ENCODE data around the gene ELOVL6. TPM values are rescaled to one million over a fixed set of nuclear protein-coding genes. Genes with fewer than 3 reads are reported as not detected.
"Not testable (repeated sequence)": the region's sequence is repeated elsewhere in the genome, so short reads cannot be mapped to it uniquely, and the experiment has no call there.

ELOVL6 gene
- total RNA-seq, 2 experiments from 2014 or later = 1.6 to 2.9 TPM

DNA sequence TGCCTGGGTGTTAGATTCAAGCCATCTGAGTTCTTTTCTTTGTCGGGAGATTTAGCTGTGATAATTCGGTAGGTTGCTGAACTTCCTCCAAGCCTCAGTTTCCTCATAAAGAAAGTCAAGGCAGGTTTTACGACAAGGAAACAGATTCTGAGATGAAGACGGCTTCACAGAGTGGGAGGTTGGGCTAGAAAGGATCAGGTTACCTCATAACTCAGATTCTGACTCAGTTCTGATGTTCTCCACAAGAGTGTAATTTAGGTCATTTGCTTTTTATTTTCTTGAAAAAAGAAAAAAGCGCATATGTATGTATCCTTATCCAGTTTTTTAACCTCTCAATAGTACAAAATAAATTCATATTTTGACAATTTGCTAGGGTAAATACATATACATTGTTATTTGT lies 47.2 kb upstream of the ELOVL6 start:
- H3K9me3 Mint-ChIP-seq = no peaks in the 10 kb centered on the region
- no peak overlapping the region for H3K27ac Mint-ChIP-seq
- Histone ChIP-seq H3K4me1 (ENCODE audit: insufficient read depth, low read length) (no peaks in the 10 kb centered on the region), H3K4me3 (ENCODE audit: low read length) (no peak overlapping the region), H3K27ac (ENCODE audit: low read depth in 1 of 2, low read length in 2 of 2) (no peak overlapping the region), H3K9me3 (ENCODE audit: control insufficient read depth in 1 of 2, insufficient read depth in 1 of 2, low read length in 2 of 2) (no peaks in the 10 kb centered on the region), H3K36me3 (ENCODE audit: insufficient read depth, low read length) (no peaks in the 10 kb centered on the region), H3K27me3 (ENCODE audit: control insufficient read depth in 1 of 2, insufficient read depth in 2 of 2, low read length in 2 of 2) (no peaks in the 10 kb centered on the region)
- DNase-seq = no peak
- no peak overlapping the region for H3K4me3 Mint-ChIP-seq
- TF ChIP-seq CTCF (IDR thresholded peaks at IDR 0.05) = no peak
- ATAC-seq (ENCODE audit: poor library complexity) = no peak
- peaks cover 9% of the 10 kb centered on the region for H3K27me3 Mint-ChIP-seq
- intact Hi-C loops (cut with DNase I, micrococcal nuclease) = no loop called here
- H3K36me3 Mint-ChIP-seq (ENCODE audit: low read depth) = no peaks in the 10 kb centered on the region
- ChIA-PET POLR2A (no interaction called here), CTCF (no interaction called here)
- no peaks in the 10 kb centered on the region for H3K4me1 Mint-ChIP-seq (ENCODE audit: low read depth)

- H3K9me3 ChIP-seq (ENCODE audit: control insufficient read depth in 1 of 2, insufficient read depth in 1 of 2, low read length in 2 of 2) = no peaks in the 10 kb centered on the region
- peaks cover 18% of the 10 kb centered on the region for H3K27me3 Mint-ChIP-seq
- H3K4me3 ChIP-seq (ENCODE audit: low read length) = no peak overlapping the region
- no peak overlapping the region for H3K27ac ChIP-seq (ENCODE audit: low read depth in 1 of 2, low read length in 2 of 2)
- no peak for TF ChIP-seq CTCF (IDR thresholded peaks at IDR 0.05)
- POLR2A ChIA-PET = no interaction called here
- CTCF ChIA-PET = no interaction called here
- no peaks in the 10 kb centered on the region for H3K4me1 ChIP-seq (ENCODE audit: insufficient read depth, low read length)
- no peaks in the 10 kb centered on the region for H3K4me1 Mint-ChIP-seq (ENCODE audit: low read depth)
- H3K27ac Mint-ChIP-seq = no peak overlapping the region
- ATAC-seq (ENCODE audit: poor library complexity) (no peak), DNase-seq (no peak)
- intact Hi-C loops (cut with DNase I, micrococcal nuclease) = no loop called here
- H3K36me3 ChIP-seq (ENCODE audit: insufficient read depth, low read length) = no peaks in the 10 kb centered on the region
- H3K27me3 ChIP-seq (ENCODE audit: control insufficient read depth in 1 of 2, insufficient read depth in 2 of 2, low read length in 2 of 2) = no peaks in the 10 kb centered on the region
- no peak overlapping the region for H3K4me3 Mint-ChIP-seq
- H3K36me3 Mint-ChIP-seq (ENCODE audit: low read depth) = no peaks in the 10 kb centered on the region
- no peaks in the 10 kb centered on the region for H3K9me3 Mint-ChIP-seq
Measured at GRCh38 chr4:110236324-110236723, 37.9 kb upstream of the ELOVL6 start.

DNA sequence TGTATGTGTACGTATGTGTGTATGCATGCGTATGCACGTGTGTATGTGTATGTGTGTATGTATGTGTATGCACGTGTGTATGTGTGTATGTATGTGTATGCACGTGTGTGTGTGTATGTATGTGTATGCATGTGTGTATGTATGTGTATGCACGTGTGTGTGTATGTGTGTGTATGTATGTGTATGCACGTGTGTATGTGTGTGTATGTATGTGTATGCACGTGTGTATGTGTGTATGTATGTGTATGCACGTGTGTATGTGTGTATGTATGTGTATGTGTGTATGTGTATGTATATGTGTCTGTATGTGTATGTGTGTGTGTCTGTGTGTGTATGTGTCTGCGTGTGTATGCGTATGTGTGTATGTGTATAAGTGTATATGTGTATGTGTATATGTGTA lies 35.2 kb upstream of the ELOVL6 start:
- H3K36me3 ChIP-seq (ENCODE audit: insufficient read depth, low read length); H3K36me3 Mint-ChIP-seq (ENCODE audit: low read depth); ATAC-seq (ENCODE audit: poor library complexity); H3K4me3 Mint-ChIP-seq; CTCF ChIA-PET; H3K9me3 ChIP-seq (ENCODE audit: control insufficient read depth in 1 of 2, insufficient read depth in 1 of 2, low read length in 2 of 2); H3K27ac Mint-ChIP-seq; H3K27ac ChIP-seq (ENCODE audit: low read depth in 1 of 2, low read length in 2 of 2); H3K27me3 ChIP-seq (ENCODE audit: control insufficient read depth in 1 of 2, insufficient read depth in 2 of 2, low read length in 2 of 2); H3K4me3 ChIP-seq (ENCODE audit: low read length); DNase-seq; H3K9me3 Mint-ChIP-seq; H3K4me1 ChIP-seq (ENCODE audit: insufficient read depth, low read length); POLR2A ChIA-PET; H3K4me1 Mint-ChIP-seq (ENCODE audit: low read depth); intact Hi-C loops (cut with DNase I, micrococcal nuclease): not testable (repeated sequence)
- H3K27me3 Mint-ChIP-seq = peaks cover 10% of the 10 kb centered on the region

DNA sequence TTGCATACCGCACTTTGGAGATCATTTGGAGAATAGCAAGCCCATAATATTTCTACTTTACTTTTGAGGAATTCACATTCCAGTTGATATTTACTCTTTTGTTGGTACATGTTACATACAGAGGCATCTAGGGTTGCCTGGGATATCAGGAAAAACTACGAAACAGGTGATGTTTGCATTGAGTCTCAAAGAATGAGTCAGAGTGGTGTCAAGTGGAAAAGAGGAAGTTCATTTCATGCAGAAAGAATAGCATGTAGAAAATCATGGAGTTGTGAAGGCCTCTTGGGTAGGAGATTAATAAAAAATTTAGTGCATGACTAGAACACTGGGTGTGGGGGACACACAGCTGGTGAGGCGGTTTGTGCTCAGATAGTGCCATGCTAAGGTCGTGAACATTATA lies 33.5 kb upstream of the ELOVL6 start:
- Mint-ChIP-seq H3K36me3 (ENCODE audit: low read depth) (no peaks in the 10 kb centered on the region), H3K4me1 (ENCODE audit: low read depth) (no peaks in the 10 kb centered on the region), H3K27me3 (peaks cover 9% of the 10 kb centered on the region), H3K9me3 (no peaks in the 10 kb centered on the region), H3K27ac (no peak overlapping the region), H3K4me3 (no peak overlapping the region)
- H3K9me3 ChIP-seq (ENCODE audit: control insufficient read depth in 1 of 2, insufficient read depth in 1 of 2, low read length in 2 of 2) = no peaks in the 10 kb centered on the region
- ChIA-PET CTCF (no interaction called here), POLR2A (no interaction called here)
- H3K27ac ChIP-seq (ENCODE audit: low read depth in 1 of 2, low read length in 2 of 2) = no peak overlapping the region
- H3K4me1 ChIP-seq (ENCODE audit: insufficient read depth, low read length) = no peaks in the 10 kb centered on the region
- no peak for ATAC-seq (ENCODE audit: poor library complexity)
- intact Hi-C loops (cut with DNase I, micrococcal nuclease) = no loop called here
- no peaks in the 10 kb centered on the region for H3K27me3 ChIP-seq (ENCODE audit: control insufficient read depth in 1 of 2, insufficient read depth in 2 of 2, low read length in 2 of 2)
- TF ChIP-seq CTCF (IDR thresholded peaks at IDR 0.05) = no peak
- no peak for DNase-seq
- no peak overlapping the region for H3K4me3 ChIP-seq (ENCODE audit: low read length)
- H3K36me3 ChIP-seq (ENCODE audit: insufficient read depth, low read length) = no peaks in the 10 kb centered on the region
